Ramos (cell line): ENCODE measurements around the gene TRMT1L.

ENCODE experiments used
- in situ Hi-C: fragments of 300-500 bp; cut with MboI; formaldehyde crosslinking; loops from one replicate; pipeline ENCODE4 v1.14.3; 2022; ENCODE audit warnings: low sequenced_read_pairs; ENCODE audit not compliant: unreplicated experiment

The TRMT1L gene

GRCh38 chr1:185129708-185130107 lies 27.0 kb downstream of the TRMT1L start:
- in situ Hi-C loops: no loop called here

GRCh38 chr1:185112356-185112755 lies 44.4 kb downstream of the TRMT1L start:
- in situ Hi-C loops: no loop called here

DNA sequence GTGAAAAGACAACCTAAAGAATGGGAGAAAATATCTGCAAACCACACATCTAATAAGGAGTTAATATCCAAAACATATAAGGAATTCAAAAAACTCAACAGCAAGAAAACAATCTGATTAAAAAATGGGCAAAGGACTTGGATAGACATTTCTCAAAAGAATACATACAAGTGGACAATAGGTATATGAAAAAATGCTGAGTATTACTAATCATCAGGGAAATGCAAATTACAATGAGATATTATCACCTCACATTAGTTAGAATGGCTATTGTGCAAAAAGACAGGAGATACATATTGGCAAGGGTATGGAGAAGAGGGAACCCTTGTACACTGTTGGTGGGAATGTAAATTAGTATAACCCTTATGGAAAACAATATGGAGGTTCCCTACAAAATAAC lies 44.9 kb downstream of the TRMT1L start:
- in situ Hi-C loops: no loop called here

DNA sequence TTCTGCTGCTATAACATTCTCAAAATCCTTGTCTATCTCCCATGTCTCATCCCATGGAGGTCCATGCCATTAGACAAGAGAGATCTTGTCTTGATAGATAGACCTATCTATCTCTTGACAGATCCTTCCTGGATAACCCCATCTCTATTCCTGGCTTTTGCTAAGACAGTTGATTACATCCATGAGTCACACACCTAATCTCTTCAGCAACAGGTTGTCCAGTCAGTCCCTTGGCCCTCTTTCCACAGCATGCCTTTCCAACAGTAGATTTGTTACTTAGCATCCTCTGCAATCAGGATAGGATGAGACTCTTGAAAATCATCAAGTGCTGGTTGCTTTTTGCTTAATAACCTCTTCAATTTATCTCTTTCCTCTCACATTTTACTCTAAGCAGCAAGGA lies 46.6 kb downstream of the TRMT1L start:
- in situ Hi-C loops: no loop called here

DNA sequence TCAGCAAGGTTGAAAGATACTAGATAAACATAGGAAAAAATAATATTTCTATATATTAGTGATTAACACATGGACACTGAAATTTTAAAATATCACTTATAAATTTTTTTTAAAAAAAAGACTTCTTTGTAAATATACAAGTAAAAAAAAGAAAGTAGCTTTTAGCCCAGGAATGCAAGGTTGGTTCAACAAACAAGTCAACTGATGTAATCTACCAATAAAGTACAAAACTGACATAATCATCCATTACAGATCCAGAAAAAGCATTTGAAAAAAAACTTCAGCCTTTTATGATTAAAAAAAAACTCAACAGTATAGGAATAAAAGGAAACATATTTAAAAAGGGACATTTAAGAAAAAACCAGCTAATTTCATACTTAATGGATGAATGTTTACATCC lies 48.4 kb downstream of the TRMT1L start:
- in situ Hi-C loops: no loop called here

DNA sequence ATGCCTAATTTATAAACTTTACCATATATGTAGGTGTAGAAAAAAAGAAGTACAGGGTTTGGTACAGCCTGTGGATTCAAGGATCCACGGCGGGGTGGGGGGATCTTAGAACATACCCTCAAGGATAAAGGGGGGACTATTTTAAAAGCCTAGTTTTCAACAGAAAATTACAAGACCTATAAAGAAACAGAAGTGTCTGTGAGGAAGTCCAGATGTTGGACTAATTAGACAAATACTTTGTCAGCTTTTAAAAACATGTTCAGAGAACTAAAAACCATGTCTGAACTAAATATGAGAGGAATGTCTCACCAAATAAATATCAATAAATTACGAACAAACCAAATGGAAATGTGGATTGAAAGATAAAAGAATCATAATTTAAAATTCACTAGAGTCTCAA lies 51.6 kb downstream of the TRMT1L start:
- in situ Hi-C loops: no loop called here

DNA sequence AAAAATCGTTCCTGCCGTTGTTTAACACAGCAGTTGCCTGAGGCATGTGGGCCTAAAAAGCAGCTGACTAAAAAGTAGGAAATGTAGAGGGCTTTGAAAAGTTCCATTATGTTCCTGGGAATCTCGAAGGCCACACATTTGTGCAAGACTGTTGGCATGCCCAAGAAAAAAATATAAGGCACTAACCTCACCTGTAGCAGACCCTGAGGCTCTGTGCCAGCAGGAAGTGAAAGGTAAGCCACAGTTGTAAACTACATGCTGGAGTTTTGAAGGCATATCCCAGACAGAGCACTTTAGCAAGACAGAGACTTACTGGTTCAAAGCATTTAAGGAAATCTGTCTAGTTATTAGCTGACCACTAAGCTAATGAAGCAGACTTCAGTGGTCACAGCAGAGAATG lies 52.7 kb downstream of the TRMT1L start:
- in situ Hi-C loops: no loop called here

DNA sequence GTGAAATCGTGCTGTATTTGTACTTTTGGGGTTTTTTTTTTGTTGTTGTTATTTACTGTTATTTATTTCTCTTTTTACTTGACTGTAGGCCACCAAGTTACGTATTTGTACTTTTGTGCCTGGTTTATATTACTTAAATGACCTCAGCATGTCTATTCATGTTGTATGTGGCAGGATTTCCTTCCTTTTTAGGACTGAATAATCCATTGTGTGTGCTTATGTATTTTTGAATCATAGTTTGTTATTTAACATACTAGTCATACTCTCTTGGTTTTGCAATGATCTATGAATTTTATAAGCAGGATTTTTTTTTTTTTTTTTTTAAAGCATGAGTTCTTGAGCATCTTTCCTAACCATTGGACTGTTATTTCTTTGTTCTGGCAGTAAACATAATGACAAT lies 60.2 kb downstream of the TRMT1L start:
- in situ Hi-C loops: no loop called here

DNA sequence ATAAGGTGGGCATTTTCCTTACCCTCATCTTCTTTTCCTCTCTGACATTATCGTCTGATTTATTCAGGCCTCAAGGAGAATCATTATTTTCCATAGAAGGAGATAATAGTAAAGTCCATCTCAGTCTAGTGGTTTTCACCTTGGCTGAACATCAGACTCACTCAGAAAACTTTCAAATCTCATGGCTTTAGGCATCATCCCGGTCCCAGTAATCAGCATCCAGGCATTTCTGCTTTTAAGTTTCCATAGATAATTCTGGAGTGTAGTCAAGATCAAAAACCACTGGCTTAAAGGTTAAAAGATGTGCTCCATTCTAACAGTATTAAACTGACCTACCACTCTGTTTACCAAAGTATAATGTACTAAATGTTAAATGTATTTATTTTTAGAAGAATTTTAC lies 62.0 kb downstream of the TRMT1L start:
- in situ Hi-C loops: no loop called here

- in situ Hi-C loops: no loop called here
Measured at GRCh38 chr1:185091480-185091879, 65.3 kb downstream of the TRMT1L start.

DNA sequence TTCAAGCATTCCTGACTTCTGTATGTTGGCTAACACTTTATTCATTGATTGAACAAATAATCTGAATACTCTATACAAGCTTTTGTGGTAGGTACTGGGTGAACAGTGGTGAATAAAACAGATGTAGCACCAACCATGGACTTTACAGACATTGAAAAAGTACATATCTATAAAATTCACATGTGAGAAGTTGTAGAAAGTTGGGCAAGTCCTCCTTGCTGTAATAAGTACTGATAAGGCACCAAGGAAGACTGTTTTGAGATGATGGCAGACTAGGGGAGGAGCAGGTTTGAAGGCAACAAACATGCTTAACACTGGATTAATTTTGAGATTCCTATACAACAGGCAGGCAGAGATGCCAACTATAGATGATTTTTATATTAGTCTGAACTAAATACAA lies 69.0 kb downstream of the TRMT1L start:
- in situ Hi-C loops: no loop called here

GRCh38 chr1:185087101-185087500 lies 69.7 kb downstream of the TRMT1L start:
- in situ Hi-C loops: no loop called here

GRCh38 chr1:185083818-185084217 lies 72.9 kb downstream of the TRMT1L start:
- in situ Hi-C loops: no loop called here

DNA sequence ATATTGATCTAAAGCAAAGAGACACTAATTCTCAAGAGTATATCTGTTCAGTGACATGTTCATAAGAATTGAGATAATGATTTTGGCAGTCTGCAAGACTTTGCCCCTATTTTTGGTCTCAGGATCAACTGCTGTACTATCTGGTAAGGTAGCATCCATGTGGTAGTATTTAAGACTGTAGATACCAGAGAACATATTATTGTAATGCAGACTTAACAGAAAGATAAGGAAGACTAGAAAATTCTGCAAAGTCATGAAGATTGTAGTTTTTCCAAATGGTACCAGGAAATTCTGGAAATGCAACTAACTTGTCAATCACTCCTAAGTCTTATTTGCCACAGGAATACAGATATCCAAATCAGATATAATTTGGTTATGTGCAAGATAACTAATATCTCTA lies 76.3 kb downstream of the TRMT1L start:
- in situ Hi-C loops: no loop called here

DNA sequence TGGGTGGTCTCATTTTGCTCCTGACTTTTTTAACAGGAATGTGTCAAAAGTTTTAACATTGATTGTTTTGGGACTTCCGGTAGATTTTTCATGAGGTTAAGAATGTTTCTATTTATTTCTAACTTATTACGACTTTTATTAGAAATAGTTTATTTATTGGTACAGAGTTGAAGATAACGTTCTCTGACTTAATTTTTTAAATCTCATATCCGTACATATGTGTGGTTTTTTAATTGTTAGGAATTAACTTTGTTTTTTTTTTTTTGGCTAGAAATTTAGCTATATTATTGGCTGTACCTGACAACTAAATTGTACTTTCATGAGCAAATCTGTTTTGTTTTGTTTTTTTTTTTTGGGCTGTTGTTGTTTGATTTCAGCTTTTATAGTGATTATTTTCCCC lies 79.4 kb downstream of the TRMT1L start:
- in situ Hi-C loops: no loop called here

DNA sequence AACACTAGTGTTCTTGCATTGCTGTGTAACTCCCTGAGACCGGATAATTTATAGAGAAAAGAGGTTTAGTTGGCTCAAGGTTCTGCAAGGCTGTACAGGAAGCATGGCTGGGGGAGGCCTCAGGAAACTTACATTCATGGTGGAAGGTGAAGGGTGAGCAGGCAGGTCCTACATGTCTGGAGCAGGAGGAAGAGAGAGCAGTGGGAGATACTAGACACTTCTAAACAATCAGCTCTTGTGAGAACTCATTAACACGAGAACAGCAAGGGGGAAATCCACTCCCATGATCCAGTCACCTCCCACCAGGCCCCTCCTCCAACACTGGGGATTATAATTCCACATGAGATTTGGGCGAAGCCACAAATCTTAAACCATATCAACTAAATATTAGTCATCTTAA lies 81.3 kb downstream of the TRMT1L start:
- in situ Hi-C loops: no loop called here

DNA sequence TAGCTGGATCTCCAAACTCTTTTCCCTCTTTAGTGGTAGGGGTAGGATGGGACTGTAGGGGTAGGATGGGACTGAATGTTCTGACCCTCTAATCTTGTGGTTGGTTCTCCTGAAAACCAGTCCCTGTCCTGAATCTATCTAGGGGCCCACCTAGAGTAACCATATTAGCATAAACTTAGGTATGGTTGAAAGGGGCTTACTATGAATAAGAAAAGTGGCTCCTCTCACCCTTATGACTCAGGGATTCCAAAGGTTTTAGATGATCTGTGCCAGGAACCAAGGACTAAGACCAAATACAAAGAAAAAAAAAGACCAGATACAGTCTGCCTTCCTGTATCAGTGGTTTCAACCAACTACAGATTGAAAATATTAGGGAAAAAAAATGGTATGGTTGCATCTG lies 82.4 kb downstream of the TRMT1L start:
- in situ Hi-C loops: no loop called here

DNA sequence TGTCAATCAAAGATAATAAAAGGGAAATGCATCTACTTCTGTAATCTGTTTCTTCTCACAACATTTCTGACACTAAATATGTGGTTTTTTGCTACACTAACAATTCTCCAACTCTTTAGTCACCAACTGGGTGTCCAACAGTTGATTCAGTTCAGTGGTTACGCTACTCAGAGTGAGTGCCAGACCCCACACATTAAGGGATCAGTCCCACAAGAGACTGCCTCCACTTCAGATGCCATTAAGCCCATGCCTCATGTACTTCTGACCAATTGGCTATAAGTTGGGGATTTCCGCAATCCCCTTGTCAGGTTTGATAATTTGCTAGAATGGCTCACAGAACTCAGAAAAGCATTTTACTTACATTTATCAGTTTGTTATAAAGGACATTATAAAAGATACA lies 83.0 kb downstream of the TRMT1L start:
- in situ Hi-C loops: no loop called here

DNA sequence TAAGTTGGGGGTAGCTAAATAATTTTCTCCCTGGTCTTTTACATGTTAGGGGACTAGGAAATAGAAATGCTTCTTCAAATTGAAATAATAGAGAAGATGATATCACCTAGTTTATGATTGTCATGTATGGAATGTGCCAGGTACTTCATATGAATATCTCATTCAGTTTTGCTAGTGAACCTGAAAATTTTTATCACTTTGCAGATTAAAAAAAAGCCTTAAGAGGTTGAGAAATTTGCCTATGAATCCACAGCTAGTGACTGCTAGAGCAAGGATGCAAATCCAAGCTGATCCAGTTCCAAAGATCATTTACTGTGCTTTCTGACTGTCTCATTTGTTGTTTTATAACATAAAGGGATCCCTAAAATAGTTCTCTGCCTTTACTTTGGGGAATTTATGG lies 86.7 kb downstream of the TRMT1L start:
- in situ Hi-C loops: no loop called here

DNA sequence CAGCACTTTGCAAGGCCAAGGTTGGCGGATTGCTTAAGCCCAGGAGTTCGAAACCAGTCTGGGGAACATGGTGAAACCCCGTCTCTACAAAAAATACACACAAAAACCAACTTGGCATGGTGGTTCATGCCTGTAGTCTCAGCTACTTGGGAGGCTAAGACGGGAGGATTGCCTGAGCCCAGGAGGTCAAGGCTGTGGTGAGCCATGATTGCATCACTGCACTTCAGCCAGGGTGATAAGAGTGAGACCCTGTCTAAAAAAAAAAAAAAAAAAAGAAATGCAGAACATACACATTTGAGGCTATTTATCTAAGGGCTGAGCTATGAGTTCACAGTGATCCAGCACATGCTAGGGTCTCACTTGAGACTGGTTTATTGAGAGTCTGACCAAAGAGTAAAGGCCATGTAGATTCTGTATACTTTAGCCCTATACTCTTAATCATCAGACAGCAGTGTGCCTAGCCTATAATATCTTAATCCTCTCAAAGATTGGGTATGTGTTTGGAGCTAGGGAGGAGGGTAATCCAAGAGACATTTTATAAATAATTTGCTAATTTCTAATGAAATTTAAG lies 87.5 kb downstream of the TRMT1L start:
- in situ Hi-C loops: no loop called here

DNA sequence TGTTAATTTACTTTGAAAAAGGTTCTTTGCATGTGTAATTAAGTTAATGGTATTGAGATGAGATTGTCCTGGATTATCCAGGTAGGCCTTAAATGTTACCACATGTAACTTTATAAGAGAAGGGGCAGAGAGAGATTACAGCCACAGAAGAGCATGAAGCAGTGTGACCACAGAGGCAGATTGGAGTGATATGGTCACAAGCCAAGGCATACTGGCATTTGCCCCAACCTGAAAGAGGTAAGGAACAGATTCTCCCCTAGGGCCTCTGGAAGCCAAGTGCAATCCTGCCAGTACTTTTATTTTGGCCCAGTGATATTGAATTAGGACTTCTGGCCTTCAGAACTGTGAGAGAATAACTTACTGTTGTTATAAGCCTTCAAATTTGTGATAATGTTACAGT lies 88.4 kb downstream of the TRMT1L start:
- in situ Hi-C loops: no loop called here
